Psoas muscle (tissue), 8 donors: ENCODE measurements around the gene EFCAB11. TPM values are rescaled to one million over a fixed set of nuclear protein-coding genes. Genes with fewer than 3 reads are reported as not detected.

Experiments
- ATAC-seq, 4 donors: fragments of 200-7000 bp; cut with Tn5 transposase; one replicate each; pipeline ENCODE4 v1.9.1; 2020; ENCODE audit warnings: moderate library complexity in 3 of 4, mild to moderate bottlenecking in 2 of 4
- DNase-seq, 2 donors: peaks; one replicate each; pipeline ENCODE4 v3.0.0-alpha.2; 2020
- H3K27ac ChIP-seq: fragments of 200-600 bp; one replicate; pipeline ENCODE4 v1.8.0; 2022
- H3K27me3 ChIP-seq, 3 donors: fragments of 200-600 bp in 1 of 3; one replicate each; pipeline versions ENCODE4 v1.6.1 to v1.8.0; 2013 to 2022; ENCODE audit warnings: low read length in 2 of 3, mild to moderate bottlenecking in 2 of 3, moderate library complexity in 1 of 3; ENCODE audit not compliant: insufficient read depth in 3 of 3
- H3K36me3 ChIP-seq, 2 donors: fragments of 200-600 bp in 1 of 2; one replicate each; pipeline versions ENCODE4 v1.6.1 to v1.8.0; 2013 to 2022; ENCODE audit warnings: low read depth in 1 of 2, mild to moderate bottlenecking in 1 of 2, moderate library complexity in 1 of 2; ENCODE audit not compliant: insufficient read depth in 1 of 2
- H3K4me1 ChIP-seq: fragments of 200-600 bp; one replicate; pipeline ENCODE4 v1.8.0; 2022
- H3K4me3 ChIP-seq: fragments of 200-600 bp; one replicate; pipeline ENCODE4 v1.8.0; 2022; ENCODE audit warnings: mild to moderate bottlenecking
- H3K9me3 ChIP-seq: fragments of 200-600 bp; one replicate; pipeline ENCODE4 v1.8.0; 2022
- WGBS, 3 donors: extraction: QIAGEN DNeasy Blood & Tissue Kit; methylation state at CpG; one replicate each; pipeline versions ENCODE4 v1.1.6 to v1.1.7; 2013; 5-methylcytosine and 5-hydroxymethylcytosine counted together
- intact Hi-C, 2 donors: fragments of 100-400 bp; cut with DNase I; formaldehyde crosslinking; loops; one replicate each; pipeline versions ENCODE4 v1.11.0 to v1.14.2; 2022
- polyA plus RNA-seq, 3 donors: library from polyadenylated mRNA; stranded (reverse); fragments of 200-250 nt; gene quantifications; one replicate each; pipeline ENCODE4 v1.2.3, GENCODE V29; 2013
- total RNA-seq, 4 donors: library from RNA; stranded (reverse); fragmentation: NEBNext Ultra II Directional in 2 of 4; extraction: Animal tissue kit (Norgen Biotek cat#: 25700) in 2 of 4; gene quantifications; one replicate each; pipeline versions ENCODE4 v1.2.1 to v1.2.4, GENCODE V29; 2021 to 2023
- TF ChIP-seq, protein P1 (sequence below): fragments of 200-600 bp; IDR thresholded peaks from one replicate; pipeline ENCODE4 v1.8.0; 2022; ENCODE audit warnings: antibody characterized with exemption
- donor health status: healthy with polysubstance abuse.
- donor health status: DM: no; HTN: no; CAD: no; lungs with moderate emphysema.
- donor health status: Bipolar disorder and iron deficiency.
- donor health status: healthy.
- donor health status: DM: yes; HTN: yes; CAD: no.
- donor health status: DM: no; HTN: no; CAD: no.
- donor health status: DM: no; HTN: no; CAD: no.
- donor health status: DM: yes; HTN: yes; CAD: no.

EFCAB11 gene
- total and polyA plus RNA-seq, 7 donors, result 0.59 to 5.3 (median 2.4) TPM

DNA sequence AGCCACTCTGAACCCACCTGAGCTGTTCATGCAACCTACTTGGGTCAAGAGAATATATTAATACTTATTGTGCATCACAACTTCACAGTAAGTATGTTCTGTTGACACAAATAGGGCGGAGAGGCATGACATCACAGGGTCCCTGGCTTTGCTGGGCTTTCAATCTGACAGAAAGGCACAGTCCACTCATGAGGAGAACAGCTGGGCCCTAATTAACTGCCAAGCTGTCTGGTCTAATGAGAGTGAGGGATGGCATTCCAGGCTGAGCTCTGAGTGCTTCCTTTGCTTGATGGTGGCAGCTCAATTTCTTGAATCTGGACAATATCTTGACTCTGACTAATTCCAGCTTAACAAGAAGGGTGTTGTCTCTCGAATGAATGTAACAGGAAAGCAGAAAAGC is 2.0 kb downstream of the EFCAB11 start:
- TF ChIP-seq, protein P1, sequence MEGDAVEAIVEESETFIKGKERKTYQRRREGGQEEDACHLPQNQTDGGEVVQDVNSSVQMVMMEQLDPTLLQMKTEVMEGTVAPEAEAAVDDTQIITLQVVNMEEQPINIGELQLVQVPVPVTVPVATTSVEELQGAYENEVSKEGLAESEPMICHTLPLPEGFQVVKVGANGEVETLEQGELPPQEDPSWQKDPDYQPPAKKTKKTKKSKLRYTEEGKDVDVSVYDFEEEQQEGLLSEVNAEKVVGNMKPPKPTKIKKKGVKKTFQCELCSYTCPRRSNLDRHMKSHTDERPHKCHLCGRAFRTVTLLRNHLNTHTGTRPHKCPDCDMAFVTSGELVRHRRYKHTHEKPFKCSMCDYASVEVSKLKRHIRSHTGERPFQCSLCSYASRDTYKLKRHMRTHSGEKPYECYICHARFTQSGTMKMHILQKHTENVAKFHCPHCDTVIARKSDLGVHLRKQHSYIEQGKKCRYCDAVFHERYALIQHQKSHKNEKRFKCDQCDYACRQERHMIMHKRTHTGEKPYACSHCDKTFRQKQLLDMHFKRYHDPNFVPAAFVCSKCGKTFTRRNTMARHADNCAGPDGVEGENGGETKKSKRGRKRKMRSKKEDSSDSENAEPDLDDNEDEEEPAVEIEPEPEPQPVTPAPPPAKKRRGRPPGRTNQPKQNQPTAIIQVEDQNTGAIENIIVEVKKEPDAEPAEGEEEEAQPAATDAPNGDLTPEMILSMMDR, result no peak
- ATAC-seq, result no peak
- no peak for DNase-seq
- no peaks in the 10 kb centered on the region for H3K9me3 ChIP-seq
- peaks cover 0 to 12% of the 10 kb centered on the region in 2 donors for H3K36me3 ChIP-seq
- 71 to 74% (median 73%) methylated on average over 2 of the region's 2 CpGs for WGBS, 3 donors
- no peak overlapping the region for H3K4me3 ChIP-seq
- no peak overlapping the region for H3K27ac ChIP-seq
- intact Hi-C loops, result loop anchor here in 1 of 2 donors (10.0 kb wide), 1 partner anchor 1398 kb away; the partner anchor contains the start of gene PTPN21
- no peaks in the 10 kb centered on the region for H3K27me3 ChIP-seq
- peaks cover 14% of the 10 kb centered on the region for H3K4me1 ChIP-seq

DNA sequence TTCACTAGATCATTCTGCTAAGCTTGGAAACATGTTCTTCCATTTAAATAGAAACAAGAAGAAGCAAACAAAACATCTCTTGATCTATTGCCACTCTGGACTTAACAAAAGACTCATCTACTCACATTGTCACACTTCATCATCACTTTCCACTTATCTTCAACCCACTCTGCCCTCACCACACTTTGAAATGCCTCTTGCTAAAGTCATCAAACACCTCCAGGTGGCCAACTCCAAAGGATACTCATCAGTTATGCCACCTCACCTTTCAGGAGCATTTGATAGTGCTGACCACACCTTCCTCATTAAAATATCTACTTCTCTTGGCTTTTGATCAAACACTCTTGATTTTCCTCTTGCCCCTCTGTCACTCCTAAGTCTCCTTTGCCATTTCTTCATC is 7.2 kb downstream of the EFCAB11 start:
- Histone ChIP-seq H3K9me3 (no peaks in the 10 kb centered on the region), H3K27ac (no peak overlapping the region), H3K36me3 (peaks cover 0 to 12% of the 10 kb centered on the region in 2 donors), H3K27me3 (no peaks in the 10 kb centered on the region), H3K4me3 (no peak overlapping the region), H3K4me1 (no peaks in the 10 kb centered on the region)
- DNase-seq (no peak), ATAC-seq (no peak)
- TF ChIP-seq, protein P1, result no peak
- intact Hi-C loops, result no loop called here

DNA sequence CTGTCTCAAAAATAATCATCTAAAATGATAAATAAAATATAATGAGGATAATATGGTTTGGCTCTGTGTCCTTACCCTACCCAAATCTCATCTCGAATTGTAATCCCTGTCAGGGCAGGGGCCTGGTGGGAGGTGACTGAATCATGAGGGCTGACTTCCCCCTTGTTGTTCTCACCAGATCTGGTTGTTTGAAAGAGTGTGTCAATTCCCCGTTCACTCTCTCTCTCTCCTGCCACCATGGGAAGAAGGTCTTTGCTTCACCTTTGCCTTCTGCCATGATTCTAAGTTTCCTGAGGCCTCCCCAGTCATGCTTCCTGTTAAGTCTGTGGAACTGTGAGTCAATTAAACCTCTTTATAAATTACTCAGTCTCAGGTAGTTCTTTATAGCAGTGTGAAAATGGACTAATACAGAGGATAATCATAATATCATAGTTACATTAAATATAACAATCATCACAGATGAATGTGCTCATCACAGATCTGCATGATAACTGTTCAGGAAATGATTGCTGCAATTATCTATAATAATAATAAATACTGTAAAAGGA is 12.6 kb downstream of the EFCAB11 start:
- WGBS, 3 donors, result 67 to 78% (median 68%) methylated on average over 2 of the region's 2 CpGs
- no peaks in the 10 kb centered on the region for H3K36me3 ChIP-seq
- no peak overlapping the region for H3K27ac ChIP-seq
- DNase-seq (no peak), ATAC-seq (no peak)
- H3K27me3 ChIP-seq, result no peaks in the 10 kb centered on the region
- intact Hi-C loops, result no loop called here
- no peaks in the 10 kb centered on the region for H3K9me3 ChIP-seq
- TF ChIP-seq, protein P1, result no peak
- H3K4me3 ChIP-seq, result no peak overlapping the region
- H3K4me1 ChIP-seq, result no peaks in the 10 kb centered on the region

DNA sequence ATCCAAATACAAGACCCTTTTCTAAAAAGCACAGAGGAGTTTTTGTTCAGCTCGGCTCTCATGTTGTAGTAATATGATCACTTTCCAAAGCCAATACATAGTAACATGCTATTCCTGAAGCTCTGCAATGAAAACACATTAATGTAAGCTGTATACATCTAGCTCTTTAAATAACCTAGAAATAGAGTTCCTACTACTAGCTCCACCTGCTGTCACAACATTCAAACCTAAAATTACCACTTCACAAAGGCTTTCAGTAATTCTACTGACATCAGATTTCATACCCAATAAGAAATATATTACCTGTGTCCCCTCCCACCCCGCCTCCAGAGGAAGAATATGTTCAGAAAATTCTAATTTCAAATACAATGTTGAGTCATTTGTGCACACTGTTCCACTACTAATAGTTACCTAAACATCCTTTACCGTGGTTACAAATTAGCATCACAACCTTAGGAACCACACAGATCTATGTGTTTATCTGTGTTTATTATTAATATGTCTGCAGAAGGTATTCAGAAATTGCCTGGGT is 17.8 kb downstream of the EFCAB11 start:
- intact Hi-C loops, result no loop called here

More for the DNA sequence above, 17.8 kb downstream of the EFCAB11 start:
- DNase-seq (no peak), ATAC-seq (no peak)
- H3K27ac ChIP-seq, result no peak overlapping the region
- TF ChIP-seq, protein P1, result no peak
- 38 to 63% (median 53%) methylated on average over 3 of the region's 3 CpGs for WGBS, 3 donors
- peaks cover 3 to 5% of the 10 kb centered on the region in 2 donors for H3K36me3 ChIP-seq
- no peak overlapping the region for H3K4me3 ChIP-seq
- H3K9me3 ChIP-seq, result no peaks in the 10 kb centered on the region
- no peaks in the 10 kb centered on the region for H3K27me3 ChIP-seq
- no peaks in the 10 kb centered on the region for H3K4me1 ChIP-seq
